Astrocyte (in vitro differentiated cells and primary cell): Measurements from ENCODE around the gene UNC93A.

ENCODE experiments used
- EZH2 ChIP-seq: IDR thresholded peaks from 2 replicates; pipeline ENCODE4 v1.6.1; 2012; ENCODE audit warnings: mild to moderate bottlenecking, low read length, inconsistent platforms; ENCODE audit not compliant: insufficient read depth
- TF ChIP-seq, protein P1 (sequence below): IDR thresholded peaks from 2 replicates; pipeline ENCODE4 v1.5.1; 2011; ENCODE audit warnings: low read depth, mild to moderate bottlenecking, inconsistent platforms, low read length, moderate library complexity; ENCODE audit not compliant: insufficient read depth

DNA sequence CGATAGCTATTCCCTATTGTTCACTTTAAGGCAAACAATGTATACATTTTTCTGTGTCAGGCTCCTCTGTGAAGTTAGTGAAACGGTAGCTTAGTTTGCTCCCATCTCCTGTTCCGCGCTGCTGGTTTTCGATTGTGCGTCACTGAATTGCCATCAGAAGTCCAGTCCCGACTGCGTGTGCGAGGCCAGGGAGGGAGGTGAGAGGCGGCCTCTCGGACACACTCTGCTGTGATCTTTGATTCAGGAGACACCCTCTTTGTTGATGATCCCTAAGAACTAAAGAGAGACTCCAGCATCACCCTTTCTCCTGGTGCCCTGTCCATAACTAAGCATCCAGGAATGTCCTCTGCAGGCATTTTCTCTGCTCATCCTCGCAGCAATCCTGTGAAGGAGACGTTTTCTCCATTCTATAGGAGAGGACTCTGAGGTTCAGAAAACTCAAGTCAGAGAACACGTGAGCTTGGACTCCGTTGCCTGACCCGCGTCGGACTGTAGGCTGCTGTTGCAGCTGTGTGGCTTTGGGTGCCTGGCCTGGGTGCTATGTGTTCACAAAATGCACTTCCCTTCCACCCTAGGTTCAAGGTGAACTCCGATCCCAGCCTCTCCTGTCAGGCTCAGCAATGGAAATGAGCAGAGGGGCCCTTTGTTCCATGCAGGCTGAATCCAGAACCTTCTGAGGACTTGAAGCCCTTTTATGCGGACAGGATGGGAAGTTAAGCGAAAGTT is 24.1 kb upstream of the UNC93A start:
- TF ChIP-seq, protein P1, sequence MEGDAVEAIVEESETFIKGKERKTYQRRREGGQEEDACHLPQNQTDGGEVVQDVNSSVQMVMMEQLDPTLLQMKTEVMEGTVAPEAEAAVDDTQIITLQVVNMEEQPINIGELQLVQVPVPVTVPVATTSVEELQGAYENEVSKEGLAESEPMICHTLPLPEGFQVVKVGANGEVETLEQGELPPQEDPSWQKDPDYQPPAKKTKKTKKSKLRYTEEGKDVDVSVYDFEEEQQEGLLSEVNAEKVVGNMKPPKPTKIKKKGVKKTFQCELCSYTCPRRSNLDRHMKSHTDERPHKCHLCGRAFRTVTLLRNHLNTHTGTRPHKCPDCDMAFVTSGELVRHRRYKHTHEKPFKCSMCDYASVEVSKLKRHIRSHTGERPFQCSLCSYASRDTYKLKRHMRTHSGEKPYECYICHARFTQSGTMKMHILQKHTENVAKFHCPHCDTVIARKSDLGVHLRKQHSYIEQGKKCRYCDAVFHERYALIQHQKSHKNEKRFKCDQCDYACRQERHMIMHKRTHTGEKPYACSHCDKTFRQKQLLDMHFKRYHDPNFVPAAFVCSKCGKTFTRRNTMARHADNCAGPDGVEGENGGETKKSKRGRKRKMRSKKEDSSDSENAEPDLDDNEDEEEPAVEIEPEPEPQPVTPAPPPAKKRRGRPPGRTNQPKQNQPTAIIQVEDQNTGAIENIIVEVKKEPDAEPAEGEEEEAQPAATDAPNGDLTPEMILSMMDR = no peak
- no peak for TF ChIP-seq EZH2
